Measurements from ENCODE around the gene AKT1S1. TPM values are rescaled to one million over a fixed set of nuclear protein-coding genes. Genes with fewer than 3 reads are reported as not detected.

AKT1S1 gene
- total RNA-seq, 1 experiment from 2014 or later, result 64.6 TPM

DNA sequence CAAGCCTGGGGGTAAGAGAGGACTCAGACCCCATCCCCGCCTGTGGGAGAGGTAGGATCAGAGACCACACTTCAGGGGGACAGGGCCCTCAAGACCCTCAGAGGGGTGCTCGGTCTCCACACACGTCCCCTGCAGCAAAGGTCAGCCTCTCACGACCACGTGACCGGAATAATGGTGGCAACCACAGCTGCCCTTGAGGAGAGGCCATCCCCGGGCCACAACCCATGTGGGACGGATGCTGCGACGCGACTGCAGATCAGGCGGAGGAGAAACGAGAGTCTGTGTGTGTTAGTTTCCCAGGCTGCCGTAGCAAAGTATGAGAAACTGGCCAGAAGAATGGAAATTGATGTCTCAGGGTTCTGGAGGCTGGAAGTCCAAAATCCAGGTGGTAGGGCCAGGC is 50.1 kb downstream of the AKT1S1 start:
- no peaks in the 10 kb centered on the region; the same call in none of the 2 replicates for H3K36me3 ChIP-seq (ENCODE audit: control insufficient read depth, insufficient read depth, low read length)
- CTCF ChIA-PET, result no interaction called here
- no peaks in the 10 kb centered on the region for H3K9me3 ChIP-seq
- POLR2A ChIA-PET, result no interaction called here
- no peak overlapping the region for H3K4me3 ChIP-seq (ENCODE audit: low read depth, low read length)
- no TSS peak for BruUV-seq (replicated peaks)
- Mint-ChIP-seq H3K27me3 (ENCODE audit: insufficient read depth, unreplicated experiment) (no peaks in the 10 kb centered on the region), H3K9me3 (ENCODE audit: unreplicated experiment) (no peaks in the 10 kb centered on the region), H3K27ac (ENCODE audit: unreplicated experiment) (no peak overlapping the region), H3K36me3 (ENCODE audit: insufficient read depth, unreplicated experiment) (peaks cover 38% of the 10 kb centered on the region), H3K4me1 (ENCODE audit: low read depth, unreplicated experiment) (no peaks in the 10 kb centered on the region), H3K4me3 (ENCODE audit: unreplicated experiment) (no peak overlapping the region)
- H3K27me3 ChIP-seq (replicated peaks; ENCODE audit: control insufficient read depth, insufficient read depth, low read length), result no peaks in the 10 kb centered on the region
- DNase-seq, result no peak
- TF ChIP-seq, protein P1, sequence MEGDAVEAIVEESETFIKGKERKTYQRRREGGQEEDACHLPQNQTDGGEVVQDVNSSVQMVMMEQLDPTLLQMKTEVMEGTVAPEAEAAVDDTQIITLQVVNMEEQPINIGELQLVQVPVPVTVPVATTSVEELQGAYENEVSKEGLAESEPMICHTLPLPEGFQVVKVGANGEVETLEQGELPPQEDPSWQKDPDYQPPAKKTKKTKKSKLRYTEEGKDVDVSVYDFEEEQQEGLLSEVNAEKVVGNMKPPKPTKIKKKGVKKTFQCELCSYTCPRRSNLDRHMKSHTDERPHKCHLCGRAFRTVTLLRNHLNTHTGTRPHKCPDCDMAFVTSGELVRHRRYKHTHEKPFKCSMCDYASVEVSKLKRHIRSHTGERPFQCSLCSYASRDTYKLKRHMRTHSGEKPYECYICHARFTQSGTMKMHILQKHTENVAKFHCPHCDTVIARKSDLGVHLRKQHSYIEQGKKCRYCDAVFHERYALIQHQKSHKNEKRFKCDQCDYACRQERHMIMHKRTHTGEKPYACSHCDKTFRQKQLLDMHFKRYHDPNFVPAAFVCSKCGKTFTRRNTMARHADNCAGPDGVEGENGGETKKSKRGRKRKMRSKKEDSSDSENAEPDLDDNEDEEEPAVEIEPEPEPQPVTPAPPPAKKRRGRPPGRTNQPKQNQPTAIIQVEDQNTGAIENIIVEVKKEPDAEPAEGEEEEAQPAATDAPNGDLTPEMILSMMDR (IDR thresholded peaks at IDR 0.05; ENCODE audit: insufficient read depth in 1 of 2, low read depth in 1 of 2, low read length in 1 of 2, severe bottlenecking in 1 of 2, unreplicated experiment in 1 of 2), result no peak
- H3K4me1 ChIP-seq, result no peaks in the 10 kb centered on the region
- intact Hi-C loops (cut with micrococcal nuclease; ENCODE audit: unreplicated experiment), result no loop called here

GRCh38 chr19:49824662-49825061 is 52.5 kb downstream of the AKT1S1 start:
- Histone ChIP-seq H3K4me1 (no peaks in the 10 kb centered on the region), H3K36me3 (ENCODE audit: control insufficient read depth, insufficient read depth, low read length) (peaks cover 4% of the 10 kb centered on the region), H3K4me3 (ENCODE audit: low read depth, low read length) (no peak overlapping the region), H3K9me3 (no peaks in the 10 kb centered on the region), H3K27me3 (replicated peaks; ENCODE audit: control insufficient read depth, insufficient read depth, low read length) (no peaks in the 10 kb centered on the region)
- no TSS peak for BruUV-seq (replicated peaks)
- no peaks in the 10 kb centered on the region for H3K4me1 Mint-ChIP-seq (ENCODE audit: low read depth, unreplicated experiment)
- intact Hi-C loops (cut with micrococcal nuclease; ENCODE audit: unreplicated experiment), result no loop called here
- no peak overlapping the region for H3K27ac Mint-ChIP-seq (ENCODE audit: unreplicated experiment)
- DNase-seq, result no peak
- CTCF ChIA-PET, result no interaction called here
- TF ChIP-seq, protein P1 (IDR thresholded peaks at IDR 0.05; ENCODE audit: insufficient read depth in 1 of 2, low read depth in 1 of 2, low read length in 1 of 2, severe bottlenecking in 1 of 2, unreplicated experiment in 1 of 2), result no peak
- H3K36me3 Mint-ChIP-seq (ENCODE audit: insufficient read depth, unreplicated experiment), result peaks cover 40% of the 10 kb centered on the region
- H3K9me3 Mint-ChIP-seq (ENCODE audit: unreplicated experiment), result no peaks in the 10 kb centered on the region
- no peaks in the 10 kb centered on the region for H3K27me3 Mint-ChIP-seq (ENCODE audit: insufficient read depth, unreplicated experiment)
- no peak overlapping the region for H3K4me3 Mint-ChIP-seq (ENCODE audit: unreplicated experiment)
- POLR2A ChIA-PET, result no interaction called here

DNA sequence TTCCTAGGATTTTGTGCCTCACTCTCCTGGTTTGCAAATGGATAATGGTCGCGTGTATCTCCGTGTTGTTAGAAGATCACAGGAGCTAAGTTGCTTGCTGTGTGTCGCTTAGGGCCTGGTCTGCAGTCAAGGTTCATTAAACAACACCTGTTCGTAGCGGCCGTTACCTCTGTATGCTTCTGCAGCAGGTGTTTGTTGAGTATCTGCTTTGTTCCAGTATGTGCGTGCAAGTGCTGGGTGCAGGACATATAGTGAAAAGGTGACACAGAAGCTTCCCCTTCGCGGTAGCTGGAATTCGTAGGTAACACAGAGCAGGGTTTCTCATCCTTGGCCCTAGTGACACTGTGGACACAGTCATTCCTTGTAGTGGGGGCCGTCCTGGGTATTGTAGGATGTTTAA is 53.7 kb downstream of the AKT1S1 start:
- no peaks in the 10 kb centered on the region for H3K27me3 ChIP-seq (replicated peaks; ENCODE audit: control insufficient read depth, insufficient read depth, low read length)
- H3K4me1 ChIP-seq, result no peaks in the 10 kb centered on the region
- intact Hi-C loops (cut with micrococcal nuclease; ENCODE audit: unreplicated experiment), result no loop called here
- POLR2A ChIA-PET, result no interaction called here
- H3K36me3 Mint-ChIP-seq (ENCODE audit: insufficient read depth, unreplicated experiment), result peaks cover 47% of the 10 kb centered on the region
- CTCF ChIA-PET, result no interaction called here
- H3K36me3 ChIP-seq (ENCODE audit: control insufficient read depth, insufficient read depth, low read length), result peaks cover 4% of the 10 kb centered on the region
- DNase-seq, result no peak
- TF ChIP-seq, protein P1 (IDR thresholded peaks at IDR 0.05; ENCODE audit: insufficient read depth in 1 of 2, low read depth in 1 of 2, low read length in 1 of 2, severe bottlenecking in 1 of 2, unreplicated experiment in 1 of 2), result no peak
- no peaks in the 10 kb centered on the region for H3K27me3 Mint-ChIP-seq (ENCODE audit: insufficient read depth, unreplicated experiment)
- H3K9me3 ChIP-seq, result no peaks in the 10 kb centered on the region
- BruUV-seq (replicated peaks), result no TSS peak
- H3K4me3 ChIP-seq (ENCODE audit: low read depth, low read length), result no peak overlapping the region
- H3K27ac Mint-ChIP-seq (ENCODE audit: unreplicated experiment), result no peak overlapping the region
- no peaks in the 10 kb centered on the region for H3K9me3 Mint-ChIP-seq (ENCODE audit: unreplicated experiment)
- H3K4me1 Mint-ChIP-seq (ENCODE audit: low read depth, unreplicated experiment), result peaks cover 7% of the 10 kb centered on the region
- no peak overlapping the region for H3K4me3 Mint-ChIP-seq (ENCODE audit: unreplicated experiment)
